RKO (cell line): ENCODE measurements around the gene DDN.
A peak's percentile ranks its signal among the peaks of the same experiment; 100 is the strongest.

Experiments
- DNase-seq: peaks from one replicate; pipeline ENCODE4 v3.0.0-alpha.2; 2016; ENCODE audit warnings: low spot score

The DDN gene

GRCh38 chr12:49013428-49013827 is 14.3 kb upstream of the DDN start:
- DNase-seq: no peak

DNA sequence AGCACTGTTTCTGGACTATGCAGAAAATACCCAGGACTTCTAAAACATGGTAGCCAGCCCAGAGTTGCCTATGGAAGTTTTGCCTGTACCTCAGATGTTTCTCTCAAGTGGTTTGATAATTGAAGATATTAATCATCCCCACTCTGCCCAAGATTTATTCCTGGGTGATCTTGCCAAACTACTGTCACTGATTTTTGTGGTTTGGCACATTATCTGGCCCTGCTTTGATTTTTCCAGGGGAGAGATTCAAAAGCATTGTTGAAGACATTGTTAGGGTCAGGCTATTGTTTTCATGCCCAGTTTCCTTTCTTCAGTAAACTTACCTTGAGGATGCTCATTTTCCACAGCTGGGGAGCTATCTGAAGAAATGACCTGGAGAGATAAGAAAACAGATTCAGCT is 13.6 kb upstream of the DDN start:
- DNase-seq: no peak

- no peak for DNase-seq
These were observed 11.0 kb upstream of the DDN start for GRCh38 chr12:49010092-49010668.

DNA sequence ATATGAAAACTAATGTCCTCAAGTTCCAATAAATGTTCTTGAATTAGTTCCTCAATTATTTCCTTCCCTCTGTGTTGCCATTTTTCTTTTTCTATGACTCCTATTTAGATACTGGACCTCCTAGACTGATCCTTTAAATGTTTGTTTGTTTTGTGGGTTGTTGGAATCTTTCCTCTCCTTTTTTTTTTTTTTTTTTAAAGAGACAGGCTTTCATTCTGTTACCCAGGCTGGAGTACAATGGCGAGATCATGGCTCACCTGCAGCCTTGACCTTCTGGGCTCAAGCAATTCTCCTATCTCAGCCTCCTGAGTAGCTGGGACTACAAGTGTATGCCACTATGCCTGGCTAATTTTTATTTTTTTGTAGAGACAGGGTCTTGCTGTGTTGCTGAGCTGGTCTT is 9.8 kb upstream of the DDN start:
- DNase-seq: no peak

DNA sequence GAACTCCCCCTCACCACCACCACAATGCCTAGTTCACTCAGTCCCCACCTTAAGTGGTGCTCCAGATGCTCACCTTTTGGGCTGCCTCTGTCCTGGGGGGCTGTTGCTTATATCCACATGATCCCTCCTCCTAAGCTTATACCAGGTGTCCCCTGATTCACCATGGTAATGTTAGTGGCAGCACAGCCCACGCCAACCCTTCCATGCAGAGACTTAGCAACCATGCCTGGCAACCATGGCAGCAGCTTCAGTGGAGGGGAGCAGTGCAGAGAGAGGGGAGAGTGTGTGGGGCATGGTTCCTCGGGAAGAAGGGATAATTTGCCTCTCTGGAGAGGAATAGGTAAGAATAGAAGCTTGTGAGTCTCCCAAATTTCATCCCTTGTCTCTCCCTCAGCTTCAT is 1.2 kb upstream of the DDN start:
- no peak for DNase-seq

- peak; percentile 34 for DNase-seq
These were observed 450 bp downstream of the DDN start for GRCh38 chr12:48998497-48999353.

DNA sequence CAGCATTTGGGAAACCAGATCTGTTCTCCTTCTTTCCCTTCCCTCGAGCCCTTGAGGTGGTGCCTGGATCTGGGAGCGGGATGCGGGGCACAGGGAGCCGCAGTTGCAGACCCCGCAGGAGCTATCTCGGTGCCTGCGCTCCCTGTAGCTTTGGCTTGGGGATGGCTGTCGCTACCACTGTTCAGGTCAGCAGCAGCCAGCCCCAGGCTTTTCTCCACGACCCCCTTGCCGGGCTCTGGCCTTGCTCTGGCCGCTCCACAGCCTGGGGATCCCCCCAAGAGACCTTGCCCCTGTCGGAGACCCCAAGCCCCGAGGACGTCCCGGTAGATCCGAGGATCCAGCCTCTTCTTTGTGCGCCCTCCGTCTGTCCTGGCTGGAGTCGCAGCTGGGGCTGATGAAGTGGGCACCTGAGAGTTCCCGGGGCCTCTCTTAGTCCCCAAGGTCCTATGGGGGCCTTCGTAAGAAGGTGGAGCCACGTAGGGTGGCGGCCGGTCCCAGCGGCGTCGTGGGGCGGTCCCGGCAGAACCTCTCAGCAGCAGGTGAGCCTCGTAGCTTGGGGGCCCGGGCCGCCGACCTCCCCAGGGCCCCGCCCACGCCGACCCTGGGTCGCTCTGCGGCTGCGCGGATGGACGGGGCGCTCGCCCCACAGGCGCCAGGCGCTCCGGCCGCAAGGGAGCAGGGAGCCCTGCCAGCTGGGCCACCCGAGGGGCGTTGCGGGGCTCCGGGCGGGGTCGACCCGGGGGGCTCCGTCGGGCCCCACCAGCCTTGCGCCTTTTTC is 1.3 kb downstream of the DDN start:
- no peak for DNase-seq

DNA sequence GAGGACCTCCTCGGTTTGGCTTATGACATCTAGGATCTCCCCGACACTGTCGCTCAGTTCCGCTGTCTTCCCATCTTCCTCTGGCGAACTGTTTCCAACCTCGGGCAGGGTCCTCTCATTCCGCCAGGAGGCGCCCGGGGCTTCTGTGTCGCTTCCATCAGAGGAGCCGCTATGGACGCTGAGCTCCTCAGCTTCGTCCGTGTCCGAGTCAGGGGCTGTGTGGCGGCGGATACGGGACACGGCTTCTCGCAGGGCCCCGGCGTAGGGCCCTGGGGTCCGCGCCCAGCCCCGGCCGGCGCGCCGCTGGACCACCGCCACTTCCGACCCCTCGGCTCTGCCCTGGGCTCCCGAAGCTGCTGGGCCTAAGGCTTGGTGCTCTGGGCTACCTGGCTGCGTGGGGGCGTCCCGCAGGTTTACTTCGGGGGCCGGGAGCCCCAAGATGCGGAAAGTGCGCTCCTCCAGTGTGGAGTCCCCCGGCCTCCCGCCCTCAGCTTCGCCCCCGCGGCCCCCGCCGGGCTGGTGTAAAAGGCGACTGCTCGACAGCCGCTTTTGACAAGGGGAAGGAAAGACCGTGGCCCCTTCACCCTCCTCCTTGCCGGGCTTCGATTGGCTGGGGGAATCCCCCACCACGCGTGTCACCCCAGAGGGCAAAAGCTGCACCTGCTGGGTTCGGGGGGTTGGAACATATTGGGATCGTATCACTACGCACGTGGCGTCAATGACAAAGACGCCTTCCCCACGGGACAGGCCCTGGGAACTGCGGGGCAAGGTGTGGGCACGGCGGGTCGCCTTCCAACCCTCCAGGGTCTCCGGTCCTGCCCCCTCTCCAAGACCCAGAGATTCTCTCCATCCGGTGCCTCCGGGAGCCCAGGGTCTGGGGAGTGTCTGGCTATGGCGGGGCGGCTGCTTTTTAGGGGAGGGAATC is 2.1 kb downstream of the DDN start:
- no peak for DNase-seq

GRCh38 chr12:48995086-48995879 is 3.9 kb downstream of the DDN start:
- DNase-seq: peak; percentile 90

DNA sequence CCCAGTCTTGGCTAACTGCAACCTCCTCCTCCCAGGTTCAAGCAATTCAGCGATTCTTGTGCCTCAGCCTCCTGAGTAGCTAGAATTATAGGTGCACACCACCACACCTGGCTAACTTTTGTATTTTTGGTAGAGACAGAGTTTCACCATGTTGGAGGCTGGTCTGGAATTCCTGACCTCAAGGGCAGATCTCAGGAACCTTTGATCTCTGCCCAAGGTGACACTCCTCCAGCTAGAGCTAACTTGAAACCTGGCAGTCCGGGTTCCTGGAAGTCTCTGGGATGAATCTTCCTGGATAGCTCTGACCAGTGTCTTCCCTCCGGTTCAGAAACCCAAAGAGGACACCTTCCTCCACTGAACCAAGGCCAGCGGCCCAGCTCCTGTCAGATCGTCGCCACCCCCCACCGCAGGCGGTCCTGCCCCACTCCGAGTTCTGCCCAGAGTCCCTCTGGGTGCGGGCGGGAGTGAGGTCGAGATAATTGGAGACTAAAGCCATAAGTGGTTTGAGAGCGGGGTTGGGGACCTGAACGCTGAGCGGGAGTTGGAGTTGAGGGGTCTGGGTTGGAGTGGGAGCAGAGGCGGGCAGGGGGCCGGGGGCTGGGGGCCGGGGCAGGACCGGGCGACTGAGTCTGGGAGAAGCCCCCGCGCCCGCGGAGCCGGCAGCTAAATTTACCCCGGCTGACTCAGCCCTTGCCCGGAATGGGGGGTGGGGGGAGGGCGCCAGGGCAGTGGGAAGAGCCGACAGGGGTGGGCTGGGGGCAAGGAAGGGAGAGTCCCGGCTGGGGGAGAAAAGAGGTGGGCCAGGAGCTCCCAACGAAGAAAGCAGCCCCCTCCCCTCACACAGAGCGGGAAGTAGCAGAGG is 4.7 kb downstream of the DDN start:
- no peak for DNase-seq

DNA sequence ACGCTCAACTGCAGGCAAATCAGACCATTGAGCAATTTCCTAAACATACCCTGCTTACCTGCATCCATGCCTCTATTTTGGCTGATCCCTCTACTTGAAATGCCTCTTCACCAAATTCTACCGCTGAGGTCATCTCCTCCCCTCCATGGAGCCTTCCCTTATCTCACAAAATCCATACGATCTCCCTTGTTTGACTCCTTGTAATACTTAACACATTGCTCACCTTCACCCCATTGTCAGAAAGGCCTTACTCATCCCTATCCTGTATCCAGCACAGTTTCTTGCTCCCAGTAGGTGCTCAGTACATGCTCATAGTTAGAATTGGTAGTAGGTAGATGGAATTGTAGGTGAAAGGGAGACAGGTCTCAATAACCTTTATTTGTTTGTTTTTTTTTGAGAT is 5.4 kb downstream of the DDN start:
- DNase-seq: no peak

GRCh38 chr12:48991247-48992050 is 7.7 kb downstream of the DDN start:
- no peak for DNase-seq

DNA sequence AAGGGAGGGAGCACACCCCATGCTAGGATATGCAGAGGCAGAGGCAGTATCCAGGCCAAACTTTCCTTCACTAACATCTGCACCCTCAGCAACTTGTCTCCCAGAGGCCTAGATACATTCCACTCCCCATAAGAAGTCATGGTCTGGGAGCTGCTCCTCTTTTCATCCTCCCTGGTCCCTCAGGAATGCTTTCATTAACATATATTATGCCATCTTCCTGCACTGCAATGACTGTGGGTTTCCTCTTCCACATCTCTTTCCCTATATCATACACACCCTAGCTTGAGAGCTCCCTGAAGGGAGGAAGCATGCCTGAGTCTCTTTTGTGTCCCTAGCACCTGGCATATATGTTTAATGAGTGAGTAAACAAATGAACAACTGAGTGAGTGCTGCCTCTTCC is 8.6 kb downstream of the DDN start:
- no peak for DNase-seq

DNA sequence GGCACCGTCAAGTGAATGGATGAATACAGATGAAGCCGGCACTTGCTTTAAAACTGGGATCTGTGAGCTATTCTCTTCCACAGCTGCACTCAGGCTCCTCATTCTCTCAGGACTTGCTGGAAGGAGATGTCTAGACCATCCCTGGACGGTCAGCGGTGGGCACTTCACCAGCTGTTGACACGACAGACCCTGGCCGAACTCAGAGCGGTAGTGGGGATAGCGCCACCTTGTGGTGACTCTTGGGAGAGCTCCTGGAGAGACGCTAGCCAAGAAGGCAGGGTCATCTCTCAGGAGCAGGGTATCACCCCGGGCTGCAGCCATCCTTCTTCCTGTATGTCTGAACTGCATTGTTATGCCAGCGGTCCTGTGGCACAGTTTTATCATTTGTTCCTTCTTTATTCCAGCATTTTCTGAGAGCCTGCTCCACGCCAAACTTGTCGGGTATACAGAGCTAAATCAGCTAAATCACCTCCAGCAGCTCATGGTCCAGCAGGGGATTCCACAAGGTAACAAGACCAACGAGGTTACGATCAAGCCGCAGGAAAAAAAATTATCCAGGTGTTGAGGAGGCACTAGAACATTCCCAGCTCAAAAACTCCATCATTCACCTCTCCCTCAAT is 11.0 kb downstream of the DDN start:
- DNase-seq: peak; percentile 41

DNA sequence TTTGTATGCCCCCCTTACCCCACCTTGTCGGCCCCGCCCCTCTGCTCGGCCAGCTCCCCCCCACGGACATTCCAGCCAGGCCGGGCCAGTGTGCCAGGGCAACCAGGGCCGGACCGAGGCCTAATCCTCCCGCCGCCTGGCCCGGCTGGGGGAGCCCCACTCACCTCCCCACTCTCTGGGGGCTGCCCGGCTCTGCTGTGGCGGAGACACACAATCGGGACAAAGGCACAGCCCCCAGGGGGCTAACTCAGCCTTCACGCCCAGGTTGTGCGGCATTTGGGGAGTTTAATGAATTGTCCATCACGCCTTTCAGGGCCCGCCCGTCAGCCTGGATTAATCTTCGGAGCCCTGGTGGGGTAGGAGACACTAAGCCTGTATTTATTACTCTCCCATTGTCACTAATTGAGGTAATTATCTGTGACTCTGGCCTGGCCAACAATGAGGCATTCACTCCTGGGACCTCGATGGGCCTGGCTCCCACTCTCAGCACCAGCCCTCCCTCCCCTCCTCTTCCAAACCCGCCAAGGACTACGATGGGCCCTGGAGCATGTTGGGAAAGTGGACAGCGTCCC is 12.4 kb downstream of the DDN start:
- no peak for DNase-seq

DNA sequence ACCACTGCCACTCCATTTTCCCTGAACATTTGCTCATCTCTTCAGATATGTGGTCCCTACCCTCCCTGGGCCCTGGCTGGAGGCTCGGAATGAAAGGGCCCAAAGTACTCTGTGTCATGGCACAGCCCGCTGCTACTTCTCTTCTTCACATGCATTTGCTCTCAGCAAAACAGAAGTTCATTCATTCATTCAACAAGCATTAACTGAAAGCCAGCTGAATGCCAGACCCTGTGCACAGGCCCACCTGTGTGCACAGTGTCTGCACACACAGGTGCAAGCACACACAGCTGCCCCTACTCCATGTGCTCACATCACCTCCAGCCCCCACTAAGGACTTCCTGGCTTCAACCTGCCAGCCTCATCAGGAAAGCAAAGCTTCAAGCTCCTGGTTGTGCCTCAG is 13.3 kb downstream of the DDN start:
- no peak for DNase-seq

GRCh38 chr12:48985475-48985897 is 13.7 kb downstream of the DDN start:
- no peak for DNase-seq

DNA sequence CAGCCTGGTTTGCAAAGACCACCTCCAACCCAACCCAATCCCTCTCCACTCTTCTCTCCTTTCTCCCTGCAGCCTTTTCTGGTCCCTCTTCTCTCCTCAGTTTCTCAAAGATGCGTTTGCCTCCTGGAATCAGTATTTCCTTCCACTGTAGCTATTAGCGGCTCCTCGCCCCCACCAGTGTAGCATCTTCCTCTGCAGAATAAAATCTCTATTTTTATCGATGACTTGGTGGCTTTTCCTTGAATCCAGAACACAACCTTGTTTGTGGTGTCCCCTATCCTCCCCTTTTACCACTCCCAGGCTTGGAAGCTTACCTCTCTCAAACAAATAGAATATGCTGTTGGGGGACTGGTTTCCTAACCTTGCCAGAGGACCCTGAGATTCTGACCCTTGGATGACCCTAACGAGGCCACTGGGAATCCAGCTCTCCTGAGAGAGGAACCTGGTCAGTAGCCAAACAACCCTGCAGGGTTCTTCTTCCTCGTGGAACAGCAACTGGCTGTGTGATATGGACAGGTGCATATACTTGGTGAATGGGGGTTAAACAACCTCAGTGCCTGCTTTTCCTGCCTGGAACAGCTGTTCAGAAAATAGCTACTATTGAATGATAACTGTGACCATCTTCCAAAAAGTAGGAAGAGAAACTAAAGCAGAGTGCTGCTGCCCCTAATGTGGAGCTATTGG is 16.6 kb downstream of the DDN start:
- no peak for DNase-seq
